Kasumi-1 (cell line): ENCODE results near the gene USP15.

Experiments
- DNase-seq, 2 experiments: peaks; one replicate each; lab custom pipeline; 2025; lab: John Stamatoyannopoulos, UW

The USP15 gene

GRCh38 chr12:62282057-62282774 lies 22.0 kb downstream of the USP15 start:
- no peak for DNase-seq

GRCh38 chr12:62284749-62285148 lies 24.5 kb downstream of the USP15 start:
- no peak for DNase-seq

GRCh38 chr12:62285284-62285683 lies 25.1 kb downstream of the USP15 start:
- DNase-seq: no peak

- no peak for DNase-seq
Measured at GRCh38 chr12:62288328-62288727, 28.1 kb downstream of the USP15 start.

- no peak for DNase-seq
Measured at GRCh38 chr12:62290846-62291245, 30.6 kb downstream of the USP15 start.

- no peak for DNase-seq
Measured at GRCh38 chr12:62291864-62292760, 31.9 kb downstream of the USP15 start.

GRCh38 chr12:62292761-62293344 lies 32.6 kb downstream of the USP15 start:
- DNase-seq: no peak

GRCh38 chr12:62294378-62294777 lies 34.2 kb downstream of the USP15 start:
- no peak for DNase-seq

- DNase-seq: peak in 1 of 2 experiments; percentile 25
Measured at GRCh38 chr12:62296001-62296400, 35.8 kb downstream of the USP15 start.

- peak; percentile 57 to 72 for DNase-seq
Measured at GRCh38 chr12:62297321-62297720, 37.1 kb downstream of the USP15 start.

- no peak for DNase-seq
Measured at GRCh38 chr12:62299617-62300016, 39.4 kb downstream of the USP15 start.

GRCh38 chr12:62301080-62301798 lies 41.0 kb downstream of the USP15 start:
- DNase-seq: no peak

- DNase-seq: no peak
Measured at GRCh38 chr12:62301799-62302133, 41.6 kb downstream of the USP15 start.

GRCh38 chr12:62304560-62304959 lies 44.4 kb downstream of the USP15 start:
- DNase-seq: no peak

GRCh38 chr12:62305778-62306177 lies 45.6 kb downstream of the USP15 start:
- no peak for DNase-seq

GRCh38 chr12:62306569-62307530 lies 46.6 kb downstream of the USP15 start:
- DNase-seq: no peak

- DNase-seq: no peak
Measured at GRCh38 chr12:62308201-62308600, 48.0 kb downstream of the USP15 start.

- no peak for DNase-seq
Measured at GRCh38 chr12:62313727-62314380, 53.6 kb downstream of the USP15 start.

GRCh38 chr12:62317017-62317416 lies 56.8 kb downstream of the USP15 start:
- no peak for DNase-seq

- DNase-seq: peak; percentile 82 to 86
Measured at GRCh38 chr12:62319058-62319457, 58.9 kb downstream of the USP15 start.

GRCh38 chr12:62320054-62320453 lies 59.9 kb downstream of the USP15 start:
- DNase-seq: no peak
